Lung microvascular endothelial cell (primary cell): ENCODE measurements around the gene FEZ2. TPM values are rescaled to one million over a fixed set of nuclear protein-coding genes. Genes with fewer than 3 reads are reported as not detected.

Experiments
- DNase-seq, 2 donors: peaks; one replicate each; pipeline versions ENCODE4 v3.0.0 to v3.0.0-alpha.2; 2010; ENCODE audit warnings: low read depth in 2 of 2
- total RNA-seq: library from RNA; depleted of rRNA; stranded (reverse); fragments of >200 nt; gene quantifications from 2 replicates; pipeline ENCODE4 v1.2.1, GENCODE V29; 2014

The FEZ2 gene
- total RNA-seq, 1 donor from 2014 or later = 54.2 TPM

GRCh38 chr2:36562240-36562639 lies 35.7 kb downstream of the FEZ2 start:
- peak in 1 of 2 donors; percentile 70 for DNase-seq

DNA sequence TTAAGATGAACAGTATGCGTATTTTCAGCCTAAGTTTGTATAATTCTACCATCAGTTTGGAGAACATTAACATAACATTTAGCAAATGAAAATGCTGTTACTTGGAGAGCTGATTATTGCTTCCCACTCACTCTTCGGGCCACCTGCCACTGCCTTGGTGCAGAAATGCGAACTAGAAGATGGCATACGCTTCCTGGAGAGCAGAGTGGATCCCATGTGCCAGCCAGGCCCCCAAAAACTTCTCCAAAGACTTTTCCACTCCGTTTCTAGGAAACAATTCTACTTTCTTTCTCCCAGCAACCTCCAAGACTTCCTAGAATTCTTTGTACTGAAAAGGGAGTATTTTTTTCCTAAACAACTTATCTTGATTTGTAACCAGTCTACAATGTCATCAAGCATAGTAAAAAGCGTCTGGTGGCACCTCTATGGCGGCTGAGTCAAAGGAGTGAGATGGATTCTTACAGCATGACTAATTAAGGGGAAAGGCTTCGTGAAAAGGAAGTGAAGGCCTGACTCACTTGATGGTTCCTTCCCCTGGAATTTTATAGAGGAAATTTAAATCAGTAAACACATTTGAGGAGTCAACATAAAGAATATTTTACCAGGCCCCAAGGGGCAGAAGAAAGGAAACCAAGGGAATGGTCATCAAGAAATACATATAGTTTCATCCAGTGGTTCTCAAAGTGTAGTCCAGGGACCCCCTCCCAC lies 36.6 kb downstream of the FEZ2 start:
- peak; percentile 62 to 97 for DNase-seq

- DNase-seq = no peak
Observed at GRCh38 chr2:36560726-36561125, 37.2 kb downstream of the FEZ2 start.

DNA sequence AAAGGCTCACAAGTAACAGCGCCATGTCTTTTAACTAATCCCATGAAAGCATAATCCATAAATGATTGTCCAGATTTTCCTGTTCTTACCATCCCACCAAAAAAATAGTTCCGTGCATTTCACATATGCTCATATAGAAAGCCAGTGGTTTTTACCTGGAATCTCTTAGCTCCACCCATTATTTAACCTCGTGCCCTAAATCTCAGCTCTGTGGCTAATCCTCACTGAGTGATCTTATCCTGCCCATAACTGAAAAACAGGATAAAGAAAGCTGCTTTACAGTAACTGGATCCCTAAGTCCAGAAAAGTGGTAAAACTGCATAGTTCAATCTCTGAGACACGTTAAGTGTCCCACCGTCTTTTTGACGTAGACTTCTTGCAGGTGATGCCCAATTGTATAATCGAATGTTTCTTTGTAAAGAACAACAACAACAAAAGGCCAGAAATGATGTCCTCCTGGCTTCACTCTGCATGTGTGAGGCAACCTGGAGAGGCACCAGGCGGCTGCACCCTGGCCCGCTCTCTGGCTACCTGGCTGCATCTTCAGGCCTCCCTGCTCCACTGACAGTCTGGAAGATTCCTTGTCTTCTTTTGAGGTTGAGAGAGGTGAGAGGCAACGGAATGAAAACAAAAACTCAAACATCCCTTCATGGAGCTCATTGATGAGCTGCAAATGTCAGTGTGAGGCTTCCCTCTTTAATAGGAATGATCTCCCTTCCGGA lies 38.6 kb downstream of the FEZ2 start:
- DNase-seq = no peak

GRCh38 chr2:36556842-36557241 lies 41.1 kb downstream of the FEZ2 start:
- DNase-seq = no peak

GRCh38 chr2:36555789-36556188 lies 42.2 kb downstream of the FEZ2 start:
- no peak for DNase-seq

DNA sequence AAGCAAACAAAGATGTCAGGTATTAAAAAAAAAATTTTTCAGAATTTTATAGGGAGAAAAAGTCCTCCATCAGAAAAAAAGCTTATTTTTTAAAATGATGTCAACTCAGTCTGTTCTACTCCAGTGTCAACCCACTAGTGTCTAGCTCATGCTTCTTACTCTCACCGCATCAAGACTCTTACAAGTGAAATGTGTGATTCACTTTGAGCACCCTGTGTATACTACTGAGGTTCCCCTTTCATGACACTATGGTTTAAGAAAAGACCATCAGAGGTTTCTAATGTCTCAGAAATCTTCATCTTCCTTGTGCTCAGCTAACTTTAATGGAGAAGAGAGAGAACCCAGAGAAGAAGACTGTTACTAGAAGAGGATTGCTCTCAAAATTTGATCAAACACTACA lies 43.4 kb downstream of the FEZ2 start:
- DNase-seq = no peak

DNA sequence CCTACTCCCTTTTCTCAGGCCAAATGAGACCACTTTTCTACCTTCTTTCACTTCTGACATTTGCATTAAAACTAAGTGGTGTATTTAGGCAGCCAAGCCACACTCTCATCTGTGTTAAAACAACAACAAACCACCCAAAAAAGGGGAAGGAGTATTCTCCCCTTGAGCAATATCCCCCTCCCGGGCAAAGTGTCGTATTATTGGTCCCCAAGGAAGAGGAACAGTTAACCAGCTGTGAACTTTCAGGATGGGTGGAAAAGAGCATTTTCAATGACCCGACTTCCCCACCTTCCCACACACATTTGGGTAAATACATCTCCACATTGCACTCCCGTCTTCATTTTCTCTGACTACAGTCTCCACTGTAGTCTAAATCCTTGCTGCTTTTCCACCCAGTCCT lies 44.3 kb downstream of the FEZ2 start:
- DNase-seq = no peak

- DNase-seq = peak in 1 of 2 donors; percentile 27
Observed at GRCh38 chr2:36550006-36550405, 48.0 kb downstream of the FEZ2 start.

DNA sequence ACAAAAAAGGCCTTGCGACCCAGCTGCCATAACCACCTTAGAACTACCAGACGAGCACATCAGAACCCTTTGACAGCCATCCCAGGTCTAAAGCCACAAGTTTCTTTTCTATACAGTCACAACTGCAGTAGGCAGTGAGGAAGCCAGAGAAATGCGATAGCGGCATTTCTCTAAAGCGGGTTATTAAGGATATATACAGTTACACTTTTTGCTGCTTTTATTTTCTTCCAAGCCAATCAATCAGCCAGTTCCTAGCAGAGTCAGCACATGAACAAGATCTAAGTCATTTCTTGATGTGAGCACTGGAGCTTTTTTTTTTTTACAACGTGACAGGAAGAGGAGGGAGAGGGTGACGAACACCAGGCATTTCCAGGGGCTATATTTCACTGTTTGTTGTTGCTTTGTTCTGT lies 48.8 kb downstream of the FEZ2 start:
- DNase-seq = peak; percentile 78 to 92

DNA sequence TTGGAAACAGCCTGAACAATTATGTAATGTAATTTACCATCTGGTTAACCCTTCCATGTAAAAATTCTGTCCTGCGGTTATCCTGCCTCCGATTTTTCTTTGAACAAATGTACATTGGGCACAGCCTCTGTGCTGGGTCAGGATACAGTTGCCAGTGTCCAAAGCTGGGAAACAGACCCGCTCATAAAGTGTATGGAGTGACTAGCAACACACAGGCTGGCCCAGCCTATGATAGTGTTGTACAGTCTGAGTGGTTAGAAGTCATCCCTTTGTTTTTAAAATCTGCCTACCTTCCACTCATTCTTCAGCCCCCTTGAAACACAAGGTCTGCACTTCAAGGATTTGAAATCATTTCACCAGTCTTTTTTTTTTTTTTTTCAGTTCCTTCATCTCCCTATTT lies 50.1 kb downstream of the FEZ2 start:
- no peak for DNase-seq

GRCh38 chr2:36545871-36546416 lies 52.0 kb downstream of the FEZ2 start:
- no peak for DNase-seq

- DNase-seq = peak; percentile 36 to 38
Observed at GRCh38 chr2:36544638-36545338, 53.2 kb downstream of the FEZ2 start.

- DNase-seq = peak; percentile 40 to 84
Observed at GRCh38 chr2:36541891-36542595, 55.9 kb downstream of the FEZ2 start.

GRCh38 chr2:36540986-36541754 lies 56.8 kb downstream of the FEZ2 start:
- DNase-seq = no peak

- DNase-seq = no peak
Observed at GRCh38 chr2:36539631-36540030, 58.3 kb downstream of the FEZ2 start.

DNA sequence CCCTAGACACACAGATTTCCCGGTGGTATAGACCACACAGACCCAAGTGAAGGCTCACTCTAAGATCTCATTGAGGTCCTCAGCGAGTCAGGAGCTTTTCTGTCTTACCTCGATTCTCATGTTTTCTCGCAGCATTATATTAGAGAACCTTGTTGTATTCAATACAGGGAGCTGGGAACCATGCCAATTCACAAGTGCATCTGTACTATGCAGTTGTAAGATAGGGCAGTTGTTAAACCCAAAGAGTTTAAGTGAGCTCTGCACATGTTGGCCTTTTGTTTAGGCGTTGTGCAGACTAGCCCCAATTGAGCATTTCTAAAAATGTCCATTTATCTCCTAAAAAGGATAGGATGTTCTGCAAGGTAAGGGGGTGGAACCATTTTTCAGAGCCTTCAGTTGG lies 59.6 kb downstream of the FEZ2 start:
- DNase-seq = peak in 1 of 2 donors; percentile 50

DNA sequence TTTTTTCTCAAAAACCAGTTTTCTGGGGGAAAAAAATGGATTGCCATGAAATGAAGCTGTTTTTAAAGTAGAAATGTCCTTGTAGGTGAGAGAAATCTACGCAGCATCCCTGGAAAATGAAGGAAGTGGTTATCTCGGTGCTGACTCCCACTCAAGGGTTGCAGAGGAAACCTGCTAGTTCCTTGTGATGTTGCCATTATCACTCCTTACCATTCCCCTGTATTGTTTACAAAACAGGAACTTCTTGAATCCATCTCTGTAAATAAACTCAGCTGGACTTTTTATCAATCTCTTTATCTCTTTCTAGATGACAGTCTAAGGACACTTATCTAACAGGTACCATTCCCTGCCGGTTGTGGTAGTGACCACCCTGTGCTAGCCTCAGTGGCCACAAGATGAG lies 61.2 kb downstream of the FEZ2 start:
- no peak for DNase-seq

- no peak for DNase-seq
Observed at GRCh38 chr2:36535099-36535498, 62.9 kb downstream of the FEZ2 start.

DNA sequence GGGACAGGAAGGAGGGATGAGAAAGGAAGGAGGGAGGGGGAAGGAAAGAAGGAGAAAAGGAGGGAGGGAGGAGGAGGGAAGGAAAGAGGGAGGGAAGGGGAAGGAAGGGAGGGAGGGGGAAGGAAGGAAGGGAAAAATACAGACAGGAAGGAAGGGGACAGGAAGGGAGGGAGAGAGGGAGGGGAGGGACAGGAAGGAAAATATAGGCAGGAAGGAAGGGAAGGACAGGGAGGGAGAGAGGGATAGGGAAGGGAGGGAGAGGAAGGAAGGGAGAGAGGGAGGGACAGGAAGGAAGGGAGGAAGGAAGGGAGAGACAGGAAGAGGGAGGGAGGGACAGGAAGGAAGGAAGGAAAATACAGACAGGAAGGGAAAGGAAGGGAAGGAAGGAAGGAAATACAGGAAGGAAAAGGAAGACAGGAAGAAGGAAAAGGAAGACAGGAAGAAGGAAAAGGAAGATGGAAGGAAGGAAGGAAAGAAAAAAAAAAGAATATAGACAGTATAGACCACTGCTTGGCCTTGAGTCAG lies 63.6 kb downstream of the FEZ2 start:
- no peak for DNase-seq

DNA sequence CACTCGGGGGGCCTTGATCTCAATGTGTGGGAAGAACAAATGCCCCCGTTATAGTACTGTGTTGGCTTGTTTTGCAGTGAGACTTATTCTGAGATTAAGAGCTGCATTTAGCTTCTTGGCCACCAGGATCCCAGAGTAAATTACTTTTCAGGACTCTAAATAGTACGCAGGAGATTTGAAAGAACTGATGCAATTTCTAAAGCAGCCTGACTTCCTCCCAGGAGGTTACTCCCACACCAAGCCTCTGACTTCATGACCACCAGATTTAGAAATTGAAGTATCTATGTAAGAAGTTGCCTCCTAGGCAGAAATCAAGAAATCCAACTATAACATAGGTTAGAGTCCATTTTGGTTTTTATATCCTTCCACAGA lies 67.0 kb downstream of the FEZ2 start:
- DNase-seq = no peak
